Measurements from ENCODE around the gene PTPRN2.
"Not testable (repeated sequence)": the region's sequence is repeated elsewhere in the genome, so short reads cannot be mapped to it uniquely, and the experiment has no call there.

The PTPRN2 gene

GRCh38 chr7:158550886-158551452 lies 36.7 kb downstream of the PTPRN2 start:
- no peak for DNase-seq (ENCODE audit: low read depth)

- no peak for DNase-seq (ENCODE audit: low read depth)
These were observed 37.3 kb downstream of the PTPRN2 start for GRCh38 chr7:158550394-158550700.

- DNase-seq (ENCODE audit: low read depth), result no peak
These were observed 37.8 kb downstream of the PTPRN2 start for GRCh38 chr7:158549616-158550393.

GRCh38 chr7:158549176-158549615 lies 38.4 kb downstream of the PTPRN2 start:
- no peak for DNase-seq (ENCODE audit: low read depth)

GRCh38 chr7:158548726-158549125 lies 38.9 kb downstream of the PTPRN2 start:
- no peak for DNase-seq (ENCODE audit: low read depth)

- DNase-seq (ENCODE audit: low read depth), result no peak
These were observed 39.8 kb downstream of the PTPRN2 start for GRCh38 chr7:158547817-158548216.

GRCh38 chr7:158546626-158547025 lies 41.0 kb downstream of the PTPRN2 start:
- DNase-seq (ENCODE audit: low read depth), result no peak

- no peak for DNase-seq (ENCODE audit: low read depth)
These were observed 41.4 kb downstream of the PTPRN2 start for GRCh38 chr7:158546214-158546613.

GRCh38 chr7:158544708-158545107 lies 42.9 kb downstream of the PTPRN2 start:
- DNase-seq (ENCODE audit: low read depth), result no peak

GRCh38 chr7:158543840-158544239 lies 43.8 kb downstream of the PTPRN2 start:
- no peak for DNase-seq (ENCODE audit: low read depth)

GRCh38 chr7:158542651-158543566 lies 44.7 kb downstream of the PTPRN2 start:
- no peak for DNase-seq (ENCODE audit: low read depth)

GRCh38 chr7:158541346-158542010 lies 46.1 kb downstream of the PTPRN2 start:
- no peak for DNase-seq (ENCODE audit: low read depth)

- DNase-seq (ENCODE audit: low read depth), result no peak
These were observed 47.9 kb downstream of the PTPRN2 start for GRCh38 chr7:158539711-158540146.

GRCh38 chr7:158538156-158538946 lies 49.3 kb downstream of the PTPRN2 start:
- no peak for DNase-seq (ENCODE audit: low read depth)

GRCh38 chr7:158537516-158537882 lies 50.1 kb downstream of the PTPRN2 start:
- no peak for DNase-seq (ENCODE audit: low read depth)

- no peak for DNase-seq (ENCODE audit: low read depth)
These were observed 50.6 kb downstream of the PTPRN2 start for GRCh38 chr7:158536871-158537515.

- DNase-seq (ENCODE audit: low read depth), result no peak
These were observed 52.5 kb downstream of the PTPRN2 start for GRCh38 chr7:158535079-158535478.

- DNase-seq (ENCODE audit: low read depth), result no peak
These were observed 53.0 kb downstream of the PTPRN2 start for GRCh38 chr7:158534598-158534997.

GRCh38 chr7:158534134-158534515 lies 53.5 kb downstream of the PTPRN2 start:
- DNase-seq (ENCODE audit: low read depth), result not testable (repeated sequence)

- DNase-seq (ENCODE audit: low read depth), result no peak
These were observed 54.1 kb downstream of the PTPRN2 start for GRCh38 chr7:158533386-158534133.
